OCI-LY3 (cell line): ENCODE data around the gene ZBTB7C.

ENCODE experiments used
- H2AFZ ChIP-seq: fragments of 200-600, 300-600 bp; shearing (Covaris generic); 2 replicates; pipeline ENCODE4 v1.6.0; 2014; ENCODE audit warnings: antibody characterized with exemption, low read depth, low read length
- H3K27ac ChIP-seq: fragments of 200-600, 300-600 bp; sonication (generic); 2 replicates; pipeline ENCODE4 v1.5.1; 2014; ENCODE audit warnings: mild to moderate bottlenecking, low read length, moderate library complexity, mixed read lengths
- H3K27me3 ChIP-seq: fragments of 200-600, 300-600 bp; sonication (generic); 2 replicates; pipeline ENCODE4 v1.6.1; 2014; ENCODE audit warnings: low read depth, low read length, mixed read lengths
- H3K36me3 ChIP-seq: fragments of 200-600, 300-600 bp; sonication (generic); replicated peaks from 2 replicates; pipeline ENCODE3; 2014; ENCODE audit warnings: low read depth, low read length, mixed read lengths
- H3K4me1 ChIP-seq: fragments of 300-600, 200-600 bp; sonication (generic); 2 replicates; pipeline ENCODE4 v1.6.1; 2014; ENCODE audit warnings: low read length, mixed read lengths
- H3K4me2 ChIP-seq: fragments of 200-600, 300-600 bp; sonication (generic); 2 replicates; pipeline ENCODE4 v1.6.1; 2014; ENCODE audit warnings: low read length, mixed read lengths
- H3K4me3 ChIP-seq: fragments of 300-600, 200-600 bp; sonication (generic); 2 replicates; pipeline ENCODE4 v1.5.1; 2014; ENCODE audit warnings: antibody characterized with exemption, mild to moderate bottlenecking, low read length, moderate library complexity
- H3K79me2 ChIP-seq: fragments of 300-600, 200-600 bp; shearing (Covaris generic); 2 replicates; pipeline ENCODE4 v1.6.1; 2014; ENCODE audit warnings: mild to moderate bottlenecking, low read length, mixed read lengths
- H3K9ac ChIP-seq: fragments of 300-600, 200-600 bp; shearing (Covaris generic); 2 replicates; pipeline ENCODE4 v1.6.0; 2014; ENCODE audit warnings: mild to moderate bottlenecking, low read length, moderate library complexity
- H3K9me3 ChIP-seq: fragments of 200-600, 300-600 bp; shearing (Covaris generic); 2 replicates; pipeline ENCODE4 v1.6.1; 2014; ENCODE audit warnings: low read length, mixed read lengths; ENCODE audit not compliant: insufficient read depth
- H4K20me1 ChIP-seq: fragments of 200-600, 300-600 bp; sonication (generic); 2 replicates; pipeline ENCODE4 v1.6.1; 2016; ENCODE audit warnings: low read length, mixed read lengths; ENCODE audit not compliant: insufficient read depth
- EZH2phosphoT487 ChIP-seq: fragments of 200-600 bp; shearing (Covaris generic); IDR thresholded peaks from 2 replicates; pipeline ENCODE4 v1.6.1; 2018; ENCODE audit warnings: antibody characterized with exemption, mixed run types, low read depth
- TF ChIP-seq, protein P1 (sequence below): fragments of 200-600, 300-600 bp; sonication (generic); IDR thresholded peaks from 2 replicates; pipeline ENCODE4 v1.5.1; 2014; ENCODE audit warnings: antibody characterized with exemption, low read length, low read depth

Gene ZBTB7C

DNA sequence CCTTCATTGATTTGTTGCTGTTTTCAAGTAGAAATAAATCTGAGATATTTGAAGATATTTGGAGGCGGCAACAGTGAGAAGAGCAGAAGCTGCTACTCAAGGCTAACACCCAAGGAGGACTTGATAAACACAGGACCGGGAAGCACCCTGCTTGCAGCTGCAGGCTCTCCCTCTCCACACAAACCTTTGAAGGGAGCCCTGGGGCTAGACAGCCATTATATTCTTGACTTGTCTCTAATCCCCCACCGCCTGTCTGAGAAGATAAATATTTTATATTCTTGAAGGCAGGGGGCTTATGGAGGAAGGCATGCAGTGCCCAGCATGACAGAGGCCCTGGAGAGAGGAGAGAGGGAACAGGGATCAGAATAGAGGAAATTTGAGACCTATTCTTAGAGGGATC is 427.9 kb downstream of the ZBTB7C start:
- no peak overlapping the region for H2AFZ ChIP-seq
- no peaks in the 10 kb centered on the region for H3K4me1 ChIP-seq
- peaks cover 29% of the 10 kb centered on the region for H3K27me3 ChIP-seq

DNA sequence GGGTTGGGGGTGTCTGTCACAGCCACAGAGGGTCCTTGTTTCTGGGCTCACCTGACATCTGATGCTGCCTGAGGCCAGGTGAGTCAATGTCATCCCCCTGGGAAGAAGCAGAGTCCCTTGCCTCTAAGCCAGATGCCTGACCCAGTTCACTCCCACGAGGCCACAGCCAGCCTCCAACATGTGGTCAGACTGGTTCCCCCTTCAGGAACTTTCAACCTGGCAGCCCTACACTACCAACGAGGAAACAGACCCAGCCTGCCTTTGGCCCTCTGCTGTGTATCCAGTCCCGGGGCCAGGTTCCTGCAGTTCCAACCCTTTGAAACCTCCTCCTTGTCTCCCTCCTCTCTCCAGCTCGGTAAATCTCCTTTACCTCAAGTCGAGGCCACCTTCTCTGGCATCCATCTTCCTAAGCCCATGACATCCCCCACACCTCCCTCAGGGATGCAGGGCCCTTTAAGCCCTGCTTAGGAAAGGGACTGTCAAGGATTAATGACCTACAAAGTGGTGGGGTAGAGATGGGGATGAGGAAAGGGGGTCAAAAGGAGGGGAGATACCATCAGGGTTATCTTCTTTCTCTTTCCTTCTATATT is 429.5 kb downstream of the ZBTB7C start:
- Histone ChIP-seq H3K36me3 (no peaks in the 10 kb centered on the region), H3K4me3 (no peak overlapping the region), H4K20me1 (no peaks in the 10 kb centered on the region), H3K9ac (no peak overlapping the region), H2AFZ (no peak overlapping the region), H3K27me3 (peaks cover 28% of the 10 kb centered on the region), H3K27ac (no peak overlapping the region), H3K9me3 (no peaks in the 10 kb centered on the region), H3K79me2 (no peaks in the 10 kb centered on the region), H3K4me2 (no peak overlapping the region), H3K4me1 (no peaks in the 10 kb centered on the region)
- TF ChIP-seq, protein P1, sequence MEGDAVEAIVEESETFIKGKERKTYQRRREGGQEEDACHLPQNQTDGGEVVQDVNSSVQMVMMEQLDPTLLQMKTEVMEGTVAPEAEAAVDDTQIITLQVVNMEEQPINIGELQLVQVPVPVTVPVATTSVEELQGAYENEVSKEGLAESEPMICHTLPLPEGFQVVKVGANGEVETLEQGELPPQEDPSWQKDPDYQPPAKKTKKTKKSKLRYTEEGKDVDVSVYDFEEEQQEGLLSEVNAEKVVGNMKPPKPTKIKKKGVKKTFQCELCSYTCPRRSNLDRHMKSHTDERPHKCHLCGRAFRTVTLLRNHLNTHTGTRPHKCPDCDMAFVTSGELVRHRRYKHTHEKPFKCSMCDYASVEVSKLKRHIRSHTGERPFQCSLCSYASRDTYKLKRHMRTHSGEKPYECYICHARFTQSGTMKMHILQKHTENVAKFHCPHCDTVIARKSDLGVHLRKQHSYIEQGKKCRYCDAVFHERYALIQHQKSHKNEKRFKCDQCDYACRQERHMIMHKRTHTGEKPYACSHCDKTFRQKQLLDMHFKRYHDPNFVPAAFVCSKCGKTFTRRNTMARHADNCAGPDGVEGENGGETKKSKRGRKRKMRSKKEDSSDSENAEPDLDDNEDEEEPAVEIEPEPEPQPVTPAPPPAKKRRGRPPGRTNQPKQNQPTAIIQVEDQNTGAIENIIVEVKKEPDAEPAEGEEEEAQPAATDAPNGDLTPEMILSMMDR, result no peak
- TF ChIP-seq EZH2phosphoT487, result no peak

More for the DNA sequence above, 427.9 kb downstream of the ZBTB7C start:
- no peaks in the 10 kb centered on the region for H3K36me3 ChIP-seq
- no peak overlapping the region for H3K9ac ChIP-seq
- no peaks in the 10 kb centered on the region for H4K20me1 ChIP-seq
- H3K4me3 ChIP-seq, result no peak overlapping the region
- no peak overlapping the region for H3K4me2 ChIP-seq
- TF ChIP-seq EZH2phosphoT487, result no peak
- TF ChIP-seq, protein P1, result no peak
- H3K9me3 ChIP-seq, result no peaks in the 10 kb centered on the region
- no peak overlapping the region for H3K27ac ChIP-seq
- no peaks in the 10 kb centered on the region for H3K79me2 ChIP-seq

DNA sequence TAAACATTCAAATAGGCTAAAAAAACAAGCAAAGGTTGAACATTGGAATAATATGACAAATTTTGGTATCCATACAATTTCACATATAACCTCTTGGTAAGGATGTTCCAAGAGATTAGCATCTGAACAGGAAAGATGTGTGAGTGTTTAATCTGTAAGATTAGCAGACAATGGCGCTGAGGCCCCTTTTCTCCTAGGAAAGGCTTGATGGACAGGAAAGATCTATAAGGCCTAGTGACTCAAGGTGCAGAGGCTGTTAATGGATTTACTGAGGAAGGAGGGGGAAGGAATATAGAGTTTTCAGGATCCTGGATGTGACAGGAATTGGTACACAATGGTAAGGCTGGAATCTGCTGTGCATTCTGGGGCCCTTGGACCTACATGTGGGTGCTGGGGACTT is 430.6 kb downstream of the ZBTB7C start:
- Histone ChIP-seq H3K27ac (no peak overlapping the region), H3K4me3 (no peak overlapping the region), H3K4me1 (no peaks in the 10 kb centered on the region), H2AFZ (no peak overlapping the region), H3K79me2 (no peaks in the 10 kb centered on the region), H3K36me3 (no peaks in the 10 kb centered on the region), H3K9me3 (no peaks in the 10 kb centered on the region), H3K4me2 (no peak overlapping the region), H3K27me3 (peaks cover 34% of the 10 kb centered on the region), H3K9ac (no peak overlapping the region), H4K20me1 (no peaks in the 10 kb centered on the region)
- TF ChIP-seq, protein P1, result no peak
- no peak for TF ChIP-seq EZH2phosphoT487

DNA sequence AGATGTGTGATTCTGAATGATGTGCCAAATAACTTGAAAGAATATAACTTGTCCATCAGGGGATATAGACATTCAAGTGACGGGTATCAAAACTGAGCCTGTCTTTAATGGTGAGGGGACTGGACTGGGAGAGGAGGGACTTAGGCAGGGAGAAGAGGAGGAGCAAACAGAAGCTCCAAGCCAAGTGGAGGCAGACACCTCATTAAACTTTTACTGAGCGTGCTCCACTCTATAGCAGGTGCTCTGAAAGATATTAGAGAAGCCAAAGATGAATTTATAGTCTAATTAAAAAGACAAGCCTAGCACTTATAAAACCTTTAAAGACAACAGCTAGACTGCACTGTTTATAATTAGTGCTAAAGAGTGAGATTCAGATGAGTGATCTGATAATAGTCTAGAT is 431.0 kb downstream of the ZBTB7C start:
- TF ChIP-seq EZH2phosphoT487, result no peak
- TF ChIP-seq, protein P1, result no peak
- H3K4me1 ChIP-seq, result no peaks in the 10 kb centered on the region
- H3K79me2 ChIP-seq, result no peaks in the 10 kb centered on the region
- H3K4me2 ChIP-seq, result no peak overlapping the region
- H3K4me3 ChIP-seq, result no peak overlapping the region
- H3K9ac ChIP-seq, result no peak overlapping the region
- H3K27ac ChIP-seq, result no peak overlapping the region
- no peaks in the 10 kb centered on the region for H3K9me3 ChIP-seq
- H3K36me3 ChIP-seq, result no peaks in the 10 kb centered on the region
- H3K27me3 ChIP-seq, result peaks cover 39% of the 10 kb centered on the region
- H2AFZ ChIP-seq, result no peak overlapping the region
- H4K20me1 ChIP-seq, result no peaks in the 10 kb centered on the region
